GM12874 (cell line): Measurements from ENCODE around the gene GLYR1.

Experiments used
- TF ChIP-seq, protein P1 (sequence below): IDR thresholded peaks from 2 replicates; pipeline ENCODE4 v1.5.1; 2011; ENCODE audit warnings: low read depth, mild to moderate bottlenecking, control low read depth, low read length, moderate library complexity; ENCODE audit not compliant: insufficient read depth

GLYR1 gene

DNA sequence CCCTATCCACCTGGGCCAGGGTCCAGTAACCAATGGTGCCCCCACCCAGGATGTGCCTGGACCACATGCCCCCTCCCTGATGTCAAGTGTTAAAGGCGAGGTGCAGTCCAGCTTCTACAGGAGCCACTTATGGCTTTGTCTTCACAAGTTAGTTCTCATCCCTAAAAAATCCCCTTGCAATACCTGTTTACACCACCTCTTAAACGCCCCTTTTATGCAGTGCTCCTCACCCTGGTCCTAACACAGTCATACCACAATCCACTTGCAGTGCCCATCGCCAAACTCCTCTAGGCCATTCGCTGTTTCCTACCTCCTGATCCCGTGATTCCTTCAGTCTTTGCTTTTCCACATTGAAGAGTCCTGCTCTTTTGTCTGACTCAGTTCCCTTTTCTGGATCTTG lies 7.1 kb downstream of the GLYR1 start:
- TF ChIP-seq, protein P1, sequence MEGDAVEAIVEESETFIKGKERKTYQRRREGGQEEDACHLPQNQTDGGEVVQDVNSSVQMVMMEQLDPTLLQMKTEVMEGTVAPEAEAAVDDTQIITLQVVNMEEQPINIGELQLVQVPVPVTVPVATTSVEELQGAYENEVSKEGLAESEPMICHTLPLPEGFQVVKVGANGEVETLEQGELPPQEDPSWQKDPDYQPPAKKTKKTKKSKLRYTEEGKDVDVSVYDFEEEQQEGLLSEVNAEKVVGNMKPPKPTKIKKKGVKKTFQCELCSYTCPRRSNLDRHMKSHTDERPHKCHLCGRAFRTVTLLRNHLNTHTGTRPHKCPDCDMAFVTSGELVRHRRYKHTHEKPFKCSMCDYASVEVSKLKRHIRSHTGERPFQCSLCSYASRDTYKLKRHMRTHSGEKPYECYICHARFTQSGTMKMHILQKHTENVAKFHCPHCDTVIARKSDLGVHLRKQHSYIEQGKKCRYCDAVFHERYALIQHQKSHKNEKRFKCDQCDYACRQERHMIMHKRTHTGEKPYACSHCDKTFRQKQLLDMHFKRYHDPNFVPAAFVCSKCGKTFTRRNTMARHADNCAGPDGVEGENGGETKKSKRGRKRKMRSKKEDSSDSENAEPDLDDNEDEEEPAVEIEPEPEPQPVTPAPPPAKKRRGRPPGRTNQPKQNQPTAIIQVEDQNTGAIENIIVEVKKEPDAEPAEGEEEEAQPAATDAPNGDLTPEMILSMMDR = no peak

DNA sequence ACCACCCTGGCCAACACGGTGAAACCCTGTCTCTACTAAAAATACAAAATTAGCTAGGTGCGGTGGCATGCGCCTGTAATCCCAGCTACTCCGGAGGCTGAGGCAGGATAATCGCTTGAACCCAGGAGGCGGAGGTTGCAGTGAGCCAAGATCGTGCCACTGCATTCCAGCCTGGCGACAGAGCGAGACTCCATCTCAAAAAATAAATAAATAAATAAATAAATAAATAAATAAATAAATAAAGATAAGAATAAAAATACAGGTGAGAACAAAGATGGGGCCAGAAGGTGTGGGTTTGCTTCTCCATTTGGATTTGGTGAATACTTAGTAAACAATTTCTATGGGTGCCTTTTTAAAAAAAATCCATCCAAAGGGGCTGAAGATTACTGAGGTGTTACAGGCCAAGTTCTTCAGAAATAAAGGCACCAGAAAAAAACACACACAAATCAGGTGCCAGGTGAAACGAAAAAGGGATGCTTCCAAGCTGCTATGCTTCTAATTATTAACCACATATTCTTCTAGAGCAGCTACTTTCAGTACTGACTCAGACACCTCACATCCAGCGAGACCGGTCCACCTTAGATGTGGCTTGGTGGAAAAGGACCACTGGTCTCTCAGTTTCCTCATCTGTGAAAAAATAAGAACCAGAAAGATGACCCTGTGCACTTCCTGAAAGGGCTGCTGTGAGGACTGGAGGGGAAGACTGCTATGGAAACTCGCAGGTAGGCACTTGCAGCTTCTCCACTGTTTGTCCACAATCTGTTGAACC lies 9.2 kb downstream of the GLYR1 start:
- TF ChIP-seq, protein P1 = no peak

DNA sequence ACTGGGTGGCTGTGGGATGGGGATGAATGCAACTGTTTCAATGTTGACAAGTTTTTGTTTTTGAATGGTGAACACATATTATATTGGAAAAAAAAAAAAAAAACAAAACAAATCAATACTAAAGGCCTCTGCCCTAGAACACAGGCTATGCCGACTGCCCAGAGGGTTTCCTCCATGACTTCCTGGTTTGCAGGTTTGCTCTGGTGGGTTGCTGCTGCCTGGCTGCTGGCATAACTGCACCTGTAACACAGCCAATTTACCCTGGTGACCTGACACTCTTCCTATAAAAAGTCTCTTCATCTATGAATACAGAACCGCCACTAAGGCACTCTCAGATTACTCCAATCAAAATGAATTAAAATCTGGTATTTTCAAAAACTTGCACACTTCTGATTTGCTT lies 10.4 kb downstream of the GLYR1 start:
- TF ChIP-seq, protein P1 = no peak

DNA sequence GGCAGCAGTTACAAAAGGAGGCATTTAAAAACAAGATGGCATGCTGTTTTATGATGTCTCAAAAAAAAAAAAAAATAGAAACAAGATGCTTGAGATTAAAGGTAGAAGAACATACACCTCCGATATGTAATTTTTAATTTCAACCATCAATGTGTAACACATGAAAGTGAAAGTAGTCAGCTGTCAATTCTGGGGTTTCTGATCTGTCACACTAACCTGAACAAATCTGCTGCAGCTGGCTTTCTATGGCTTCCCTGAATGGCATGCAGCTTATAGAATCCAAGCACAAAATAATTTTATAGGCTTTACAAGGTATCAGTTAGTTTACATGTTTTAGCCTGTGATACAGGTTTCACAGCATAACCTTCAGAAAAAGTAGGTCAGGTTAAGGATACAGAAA lies 13.5 kb downstream of the GLYR1 start:
- TF ChIP-seq, protein P1 = no peak

DNA sequence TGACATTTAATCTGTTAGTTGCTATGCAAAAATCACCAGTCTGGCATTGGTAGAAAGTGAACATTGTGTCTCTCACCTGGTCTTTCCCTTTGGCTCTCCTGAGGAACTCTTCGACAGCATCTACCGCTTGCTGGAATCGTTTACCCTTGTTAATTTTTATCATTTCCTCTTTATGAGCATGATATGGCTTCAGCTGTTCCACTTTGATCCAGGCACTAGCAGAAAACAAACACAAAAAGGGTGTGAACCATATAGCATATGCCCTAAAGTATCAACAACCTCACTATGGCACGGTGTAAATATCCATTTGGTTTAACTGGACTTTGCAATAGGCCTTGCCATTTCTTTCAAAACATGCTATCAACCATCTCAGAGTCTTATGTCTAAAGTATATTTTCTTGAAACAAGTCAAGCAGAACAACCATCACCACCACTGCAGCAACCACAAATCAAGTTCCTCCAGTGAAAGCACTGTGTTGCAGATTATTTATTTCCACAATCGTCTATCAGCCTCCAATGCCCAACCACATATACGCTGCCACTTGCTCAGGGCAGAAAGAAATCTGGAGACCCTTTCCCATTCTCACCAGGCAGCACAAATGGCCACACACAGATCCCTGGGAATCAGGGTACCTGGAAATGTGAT lies 14.3 kb downstream of the GLYR1 start:
- TF ChIP-seq, protein P1 = no peak

DNA sequence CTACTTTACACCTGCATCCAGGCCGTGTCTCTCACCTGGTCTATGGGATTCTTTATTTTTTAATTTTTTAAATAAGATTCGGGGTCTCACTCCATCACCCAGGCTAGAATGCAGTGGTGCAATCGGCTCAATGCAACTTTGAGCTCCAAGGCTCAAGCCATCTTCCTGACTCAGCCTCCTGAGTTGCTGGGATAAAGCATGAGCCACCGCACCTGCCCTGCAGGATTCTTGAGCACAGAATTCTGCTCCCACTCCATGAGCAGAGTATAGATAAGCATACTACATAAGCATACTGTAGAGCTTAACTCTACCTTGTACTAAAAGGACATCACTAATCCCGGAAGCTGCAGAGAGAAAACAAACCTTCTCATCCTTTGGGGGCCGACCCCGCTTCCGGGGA lies 15.5 kb downstream of the GLYR1 start:
- TF ChIP-seq, protein P1 = no peak

DNA sequence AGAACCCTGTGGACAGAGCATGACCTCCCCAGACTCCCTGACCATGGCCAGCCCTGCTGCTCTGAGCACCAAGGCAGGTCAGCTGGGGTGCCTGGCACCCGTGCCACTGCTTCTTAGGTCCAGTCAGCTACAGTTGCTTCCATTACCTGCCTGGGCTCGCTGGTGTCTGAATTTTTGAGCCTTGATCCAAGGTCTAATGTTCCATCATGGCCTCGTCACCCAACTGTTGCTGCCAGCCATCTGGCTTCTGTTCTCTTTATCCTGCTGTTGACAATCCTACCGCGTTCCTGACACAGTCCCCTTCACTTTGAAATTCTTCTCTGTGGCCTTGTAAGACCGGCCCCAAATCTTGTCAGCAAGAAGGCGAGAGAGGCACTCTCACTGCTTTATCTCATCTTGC lies 16.7 kb downstream of the GLYR1 start:
- TF ChIP-seq, protein P1 = no peak
